GM18951 (cell line): Measurements from ENCODE around the gene FRAS1.

Experiments
- POLR2A ChIP-seq: IDR thresholded peaks from 4 replicates; pipeline ENCODE4 v1.6.1; 2011; ENCODE audit warnings: mild to moderate bottlenecking; ENCODE audit not compliant: insufficient read length, insufficient read depth; ENCODE audit errors: extremely low read depth
- in situ Hi-C: fragments of 300-500 bp; cut with MboI; formaldehyde crosslinking; loops from one replicate; pipeline ENCODE4 v1.12.0; 2022; ENCODE audit warnings: low sequenced_read_pairs, mixed read lengths, inconsistent platforms; ENCODE audit not compliant: unreplicated experiment

The FRAS1 gene

GRCh38 chr4:78032929-78033328 lies 24.2 kb upstream of the FRAS1 start:
- TF ChIP-seq POLR2A: no peak
- in situ Hi-C loops: no loop called here

DNA sequence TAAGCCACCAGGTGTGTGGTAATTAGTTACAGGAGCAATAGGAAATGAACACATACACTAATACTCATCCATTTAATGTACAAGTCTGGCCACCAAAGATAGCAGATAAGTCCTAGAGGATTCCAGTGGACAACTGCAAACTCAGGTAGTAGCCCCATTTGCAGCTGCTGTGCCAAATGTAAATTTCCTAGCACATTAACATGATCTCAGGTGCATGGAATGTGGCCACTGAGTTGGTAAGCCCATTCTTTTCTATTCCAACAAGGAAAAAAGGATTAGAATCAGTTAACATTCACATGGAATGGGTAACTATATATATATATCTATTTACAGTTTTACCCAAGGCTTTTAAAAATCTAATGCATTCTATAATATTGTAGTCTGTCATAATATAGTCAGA lies 23.3 kb upstream of the FRAS1 start:
- in situ Hi-C loops: no loop called here
- TF ChIP-seq POLR2A: no peak

GRCh38 chr4:78038704-78039103 lies 18.4 kb upstream of the FRAS1 start:
- in situ Hi-C loops: no loop called here
- TF ChIP-seq POLR2A: no peak

DNA sequence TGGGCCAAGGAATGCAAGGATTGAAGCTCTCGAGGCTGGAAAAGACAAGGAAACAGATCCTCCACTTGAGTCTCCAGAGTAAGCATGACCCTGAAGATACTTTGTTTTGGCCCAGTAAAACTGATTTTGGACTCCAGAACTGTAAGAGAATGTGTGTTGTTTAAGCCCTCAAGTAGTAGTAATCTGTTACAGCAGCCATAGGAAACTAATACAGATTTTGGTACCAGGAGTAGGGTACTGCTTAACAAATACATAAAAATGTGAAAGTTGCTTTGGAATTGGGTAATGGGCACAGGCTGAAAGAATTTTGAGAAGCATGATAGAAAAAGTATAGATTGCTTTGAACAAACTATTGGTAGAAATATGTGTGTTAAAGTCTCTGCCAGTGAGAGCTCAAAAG lies 17.4 kb upstream of the FRAS1 start:
- in situ Hi-C loops: no loop called here

DNA sequence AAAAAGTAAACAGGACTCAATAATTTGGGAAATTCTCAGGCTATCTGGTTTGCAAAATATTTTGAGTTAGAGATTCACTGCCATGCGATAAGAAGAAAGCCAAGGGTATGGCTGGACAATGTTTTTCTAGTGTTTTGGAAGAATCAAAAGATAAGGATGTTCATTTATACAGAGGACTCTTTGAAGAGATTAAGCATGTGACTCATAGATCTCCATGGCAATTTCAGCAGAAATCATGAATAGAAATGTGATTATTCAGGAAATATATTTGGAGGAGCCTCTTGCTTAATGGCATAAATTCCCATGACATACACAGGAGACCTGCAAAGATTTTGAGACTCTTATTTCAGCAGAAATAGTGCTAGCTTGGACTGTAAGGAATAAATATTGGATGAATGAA lies 16.7 kb upstream of the FRAS1 start:
- in situ Hi-C loops: no loop called here

More for the DNA sequence above, 17.4 kb upstream of the FRAS1 start:
- no peak for TF ChIP-seq POLR2A

DNA sequence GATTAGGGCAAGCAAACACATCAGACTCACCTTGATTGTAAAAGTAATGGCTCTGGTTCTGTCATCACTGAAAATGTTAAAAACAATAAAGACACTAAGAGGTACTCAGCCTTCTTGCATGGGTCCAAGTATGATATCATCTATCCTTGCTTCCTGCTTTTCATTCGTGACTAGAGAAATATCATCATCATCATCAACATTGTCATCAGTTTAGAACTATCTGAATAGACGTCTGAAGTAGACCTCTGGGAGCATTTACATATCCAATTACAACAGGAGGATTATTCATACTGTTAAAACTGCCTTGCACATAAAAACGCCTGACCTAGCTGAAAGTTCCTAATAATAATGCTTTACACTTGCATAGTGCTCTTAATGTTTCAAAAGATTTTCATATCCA lies 9.8 kb upstream of the FRAS1 start:
- in situ Hi-C loops: no loop called here
- TF ChIP-seq POLR2A: no peak

More for the DNA sequence above, 16.7 kb upstream of the FRAS1 start:
- TF ChIP-seq POLR2A: no peak

GRCh38 chr4:78056265-78057129 lies 626 bp upstream of the FRAS1 start:
- in situ Hi-C loops: no loop called here
- no peak for TF ChIP-seq POLR2A

GRCh38 chr4:78057600-78058550 lies 752 bp downstream of the FRAS1 start:
- in situ Hi-C loops: no loop called here
- TF ChIP-seq POLR2A: no peak

DNA sequence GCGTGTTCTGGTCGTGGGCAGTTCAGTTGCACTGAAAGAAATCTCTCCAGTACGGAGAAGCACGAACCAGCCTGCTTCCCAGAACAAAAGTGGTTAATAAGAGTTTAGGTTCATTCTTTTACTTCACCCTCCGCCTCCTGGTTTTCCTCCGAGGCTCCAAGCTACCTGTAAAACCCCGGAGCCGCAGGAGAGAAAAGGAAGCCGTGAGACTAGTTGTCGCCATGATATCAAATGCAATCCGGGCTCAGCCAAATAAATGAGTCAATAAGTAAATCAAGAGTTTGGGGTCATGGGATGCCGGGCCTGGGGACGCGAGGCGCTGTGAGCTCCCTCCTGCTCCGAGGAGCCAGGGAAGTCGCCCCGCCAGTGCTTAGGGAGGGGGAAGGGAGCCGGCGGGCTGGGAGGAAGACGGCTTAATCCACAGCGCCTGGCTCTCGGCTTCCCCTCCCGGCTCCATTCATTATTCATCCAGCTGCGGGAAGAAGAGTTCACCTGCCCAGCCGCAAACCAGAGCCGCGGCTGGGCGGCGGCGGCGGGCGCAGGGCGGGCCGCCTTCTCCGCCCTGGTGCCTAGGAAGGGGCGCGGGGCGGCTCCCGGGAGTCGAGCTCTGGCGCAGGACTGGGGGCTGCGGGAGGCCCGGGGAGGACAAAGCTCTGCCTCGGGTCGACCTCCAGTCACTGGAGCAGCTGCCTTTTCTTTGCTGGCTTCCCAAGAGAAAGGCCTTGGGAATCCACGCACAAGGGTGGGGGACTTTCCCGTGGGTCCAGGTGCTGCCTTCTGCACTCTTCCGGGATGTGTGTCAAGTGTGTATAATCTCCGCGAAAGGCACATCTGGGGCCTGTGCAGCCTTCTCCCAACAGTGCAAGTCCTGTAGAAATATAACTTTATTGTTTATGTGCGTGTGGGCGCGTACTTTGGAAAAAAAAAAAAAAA lies 1.7 kb downstream of the FRAS1 start:
- in situ Hi-C loops: no loop called here
- no peak for TF ChIP-seq POLR2A

GRCh38 chr4:78059524-78059889 lies 2.4 kb downstream of the FRAS1 start:
- TF ChIP-seq POLR2A: no peak
- in situ Hi-C loops: no loop called here

DNA sequence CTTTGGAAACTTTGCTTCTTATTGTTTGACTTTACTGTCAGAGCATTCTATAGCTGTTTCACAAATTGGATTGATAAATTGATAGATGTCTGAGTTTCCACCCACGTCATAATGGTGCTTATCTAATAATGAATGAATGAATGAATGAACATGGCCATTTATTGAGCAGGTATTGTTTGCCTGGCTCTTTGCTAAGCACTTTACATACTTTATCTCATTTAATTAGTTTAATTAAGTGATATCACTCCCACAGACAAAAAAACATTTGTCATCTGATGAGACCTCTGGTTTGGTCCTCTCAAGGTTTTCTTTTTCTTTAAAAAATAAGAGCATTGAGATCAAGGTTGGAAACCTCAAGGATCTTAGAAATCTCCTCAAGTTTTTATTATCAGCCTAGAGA lies 2.8 kb downstream of the FRAS1 start:
- no peak for TF ChIP-seq POLR2A
- in situ Hi-C loops: no loop called here

GRCh38 chr4:78061939-78062570 lies 4.9 kb downstream of the FRAS1 start:
- TF ChIP-seq POLR2A: no peak

More at GRCh38 chr4:78061939-78062570, 4.9 kb downstream of the FRAS1 start:
- in situ Hi-C loops: no loop called here
